Endothelial cell of umbilical vein (primary cell): ENCODE data around the gene RASL11A. TPM values are rescaled to one million over a fixed set of nuclear protein-coding genes. Genes with fewer than 3 reads are reported as not detected.

Experiments
- BruUV-seq: library from RNA; stranded (reverse); fragments of 400-500 nt; replicated peaks from 2 replicates; lab custom pipeline; 2021; lab: Mats Ljungman, UMichigan
- CTCF ChIA-PET: fragments of 300-600, 350-600 bp; sonication (Branson Sonifier 250); formaldehyde crosslinking; loops from one replicate; lab custom pipeline; 2021; ENCODE audit warnings: antibody characterized with exemption, inconsistent platforms; lab: Charles Lee
- POLR2A ChIA-PET: fragments of 300-600, 350-600 bp; sonication (Branson Sonifier 250); formaldehyde crosslinking; loops from one replicate; lab custom pipeline; 2021; ENCODE audit warnings: antibody characterized with exemption, inconsistent platforms; lab: Charles Lee
- DNase-seq: peaks from one replicate; pipeline ENCODE4 v3.0.0-alpha.2; 2011; ENCODE audit warnings: low read depth, low spot score
- FAIRE-seq: peaks from 2 replicates; lab custom pipeline; 2011; peaks lifted over from hg19 to GRCh38; lab: Jason Lieb, UNC
- H2AFZ ChIP-seq: 2 replicates; pipeline ENCODE4 v1.6.0; 2012; ENCODE audit warnings: low read depth, low read length, control low read depth, inconsistent platforms
- H3K27ac ChIP-seq: 2 replicates; pipeline ENCODE4 v1.5.1; 2011; ENCODE audit warnings: low read depth, mild to moderate bottlenecking, control low read depth, low read length, moderate library complexity; ENCODE audit not compliant: insufficient read depth
- H3K27me3 ChIP-seq, 2 experiments: 2 replicates each; pipeline versions ENCODE4 v1.6.0 to v1.6.1; 2011; ENCODE audit warnings: low read length in 2 of 2, mixed read lengths in 1 of 2; ENCODE audit not compliant: control insufficient read depth in 2 of 2, insufficient read depth in 2 of 2
- H3K36me3 ChIP-seq, 2 experiments: 2 replicates in 1 of 2; 3 replicates in 1 of 2; pipeline ENCODE4 v1.5.1; 2011; ENCODE audit warnings: low read length in 2 of 2, mild to moderate bottlenecking in 1 of 2, moderate library complexity in 1 of 2; ENCODE audit not compliant: control insufficient read depth in 2 of 2, insufficient read depth in 2 of 2; ENCODE audit errors: extremely low read depth in 1 of 2
- H3K4me1 ChIP-seq: 3 replicates; pipeline ENCODE4 v1.5.1; 2011; ENCODE audit warnings: mild to moderate bottlenecking, low read length; ENCODE audit not compliant: control insufficient read depth, insufficient read depth; ENCODE audit errors: extremely low read depth
- H3K4me2 ChIP-seq: 2 replicates; pipeline ENCODE4 v1.6.1; 2011; ENCODE audit warnings: low read length, control low read depth, mixed read lengths; ENCODE audit not compliant: insufficient read depth
- H3K4me3 ChIP-seq, 3 experiments: fragments of 200-600 bp in 1 of 3; sonication (generic), shearing (Covaris generic) in 1 of 3; replicated peaks in 1 of 3; 2 replicates each; pipeline ENCODE4 v1.5.1; 2011 to 2016; ENCODE audit warnings: control low read depth in 3 of 3, low read length in 3 of 3, mild to moderate bottlenecking in 2 of 3, inconsistent platforms in 1 of 3, low read depth in 1 of 3, moderate library complexity in 1 of 3; ENCODE audit not compliant: insufficient read depth in 1 of 3
- H3K79me2 ChIP-seq: 2 replicates; pipeline ENCODE4 v1.6.0; 2012; ENCODE audit warnings: low read length, inconsistent platforms; ENCODE audit not compliant: control insufficient read depth, insufficient read depth
- H3K9ac ChIP-seq: replicated peaks from 2 replicates; pipeline ENCODE3; 2011; ENCODE audit warnings: low read length, control low read depth; ENCODE audit not compliant: insufficient read depth; ENCODE audit errors: extremely low read depth
- H3K9me1 ChIP-seq: replicated peaks from 3 replicates; pipeline ENCODE4 v1.6.0; 2011; ENCODE audit warnings: mild to moderate bottlenecking, low read length; ENCODE audit not compliant: control insufficient read depth, insufficient read depth; ENCODE audit errors: extremely low read depth
- H3K9me3 ChIP-seq: replicated peaks from 2 replicates; pipeline ENCODE4 v1.5.1; 2012; ENCODE audit warnings: low read length, inconsistent platforms; ENCODE audit not compliant: control insufficient read depth, insufficient read depth
- H4K20me1 ChIP-seq: replicated peaks from 2 replicates; pipeline ENCODE3; 2011; ENCODE audit warnings: mild to moderate bottlenecking, low read length; ENCODE audit not compliant: control insufficient read depth, insufficient read depth; ENCODE audit errors: extremely low read depth
- EZH2 ChIP-seq: IDR thresholded peaks from 2 replicates; pipeline ENCODE4 v1.6.1; 2012; ENCODE audit warnings: borderline replicate concordance, low read depth, mild to moderate bottlenecking, moderate library complexity, low read length, inconsistent platforms; ENCODE audit not compliant: severe bottlenecking
- GATA2 ChIP-seq: IDR thresholded peaks from 2 replicates; pipeline ENCODE4 v1.7.0; 2011; ENCODE audit warnings: low read depth, mild to moderate bottlenecking, moderate library complexity, mixed read lengths, low read length; ENCODE audit not compliant: insufficient read length, insufficient read depth
- JUN ChIP-seq: IDR thresholded peaks from 2 replicates; pipeline ENCODE4 v1.6.1; 2011; ENCODE audit warnings: borderline replicate concordance, low read depth; ENCODE audit not compliant: insufficient read length, insufficient read depth
- MAX ChIP-seq: IDR thresholded peaks from 2 replicates; pipeline ENCODE4 v1.6.1; 2011; ENCODE audit not compliant: insufficient read depth, insufficient read length
- MYC ChIP-seq: IDR thresholded peaks from one replicate; pipeline ENCODE4 v1.6.1; 2011; ENCODE audit warnings: mild to moderate bottlenecking, low read depth, low read length
- POLR2A ChIP-seq: IDR thresholded peaks from 2 replicates; pipeline ENCODE4 v1.6.1; 2012; ENCODE audit warnings: low read depth, mild to moderate bottlenecking, control low read depth, low read length
- POLR2AphosphoS5 ChIP-seq: IDR thresholded peaks from 2 replicates; pipeline ENCODE4 v1.6.1; 2012; ENCODE audit warnings: low read depth, mild to moderate bottlenecking, control low read depth, low read length, moderate library complexity; ENCODE audit not compliant: insufficient read depth
- dilution Hi-C: fragments of 300-500 bp; cut with MboI; formaldehyde crosslinking; loops from one replicate; pipeline ENCODE4 v1.15.0; 2019; ENCODE audit warnings: low sequenced_read_pairs; ENCODE audit not compliant: extremely low pct_ligation_motif_present
- intact Hi-C: fragments of 100-400 bp; cut with micrococcal nuclease; formaldehyde crosslinking; loops from one replicate; pipeline ENCODE4 v1.10.0; 2022
- polyA plus RNA-seq, 4 experiments: library from polyadenylated mRNA; depleted of rRNA in 3 of 4; stranded (reverse) in 3 of 4; unstranded in 1 of 4; fragments of >200 nt; gene quantifications; 2 replicates each; pipeline versions ENCODE4 v1.2.1 to v1.2.3, GENCODE V29; 2011 to 2012; ENCODE audit warnings: missing spikeins in 1 of 4
- total RNA-seq: library from RNA; stranded (reverse); gene quantifications from 2 replicates; pipeline ENCODE4 v1.2.3, GENCODE V29; 2021

RASL11A gene
- total and polyA plus RNA-seq, 2 donors (not counting 3 experiments of a cell fraction or from before 2014, with no cell fraction given) = 1.2 to 1.3 TPM

GRCh38 chr13:27279506-27279905 is 8.9 kb downstream of the RASL11A start:
- H3K4me1 ChIP-seq = no peaks in the 10 kb centered on the region
- no peaks in the 10 kb centered on the region for H3K9me1 ChIP-seq
- H3K4me3 ChIP-seq = no peak overlapping the region
- no peak overlapping the region for H3K27ac ChIP-seq
- H3K79me2 ChIP-seq = no peaks in the 10 kb centered on the region
- H3K9me3 ChIP-seq = no peaks in the 10 kb centered on the region
- peaks cover 24 to 25% of the 10 kb centered on the region in 2 experiments for H3K27me3 ChIP-seq
- FAIRE-seq (no peak), DNase-seq (no peak)
- POLR2A ChIA-PET = interaction anchor here (1.0 kb wide), 1 partner anchor 9 kb away, joined by 3 read pairs; the partner anchor contains the start of gene RASL11A
- no peak overlapping the region for H2AFZ ChIP-seq
- intact Hi-C loops (no loop called here), dilution Hi-C loops (no loop called here)
- no peaks in the 10 kb centered on the region for H3K36me3 ChIP-seq
- H3K9ac ChIP-seq = no peak overlapping the region
- CTCF ChIA-PET = interaction anchor here (0.9 to 8.1 kb wide), 3 partner anchors 8 to 292 kb away, joined by 3 to 98 read pairs (median 17); partner anchors contain the start of gene RASL11A
- TF ChIP-seq EZH2 (no peak), MAX (no peak), POLR2AphosphoS5 (no peak), POLR2A (no peak), JUN (no peak), GATA2 (no peak), MYC (no peak)
- H4K20me1 ChIP-seq = no peaks in the 10 kb centered on the region
- BruUV-seq = no TSS peak
- no peak overlapping the region for H3K4me2 ChIP-seq
